Esophagus muscularis mucosa (tissue), 4 donors: Measurements from ENCODE around the gene CSRNP3. TPM values are rescaled to one million over a fixed set of nuclear protein-coding genes. Genes with fewer than 3 reads are reported as not detected.

Experiments
- DNase-seq: peaks from one replicate; pipeline ENCODE4 v3.0.0-alpha.2; 2017; ENCODE audit errors: extremely low spot score
- H3K27ac ChIP-seq, 4 donors: fragments of 200-600 bp; sonication (generic); replicated peaks in 1 of 4; 1 replicate in 3 of 4; 2 replicates in 1 of 4; pipeline ENCODE4 v1.5.1; 2016 to 2019; ENCODE audit warnings: mild to moderate bottlenecking in 1 of 4
- H3K27me3 ChIP-seq, 4 donors: fragments of 200-600 bp; sonication (generic); one replicate each; pipeline versions ENCODE4 v1.5.1 to v1.6.0; 2016 to 2019
- H3K36me3 ChIP-seq, 4 donors: fragments of 200-600 bp; sonication (generic); one replicate each; pipeline ENCODE4 v1.5.1; 2016 to 2019
- H3K4me1 ChIP-seq, 4 donors: fragments of 200-600 bp; sonication (generic); one replicate each; pipeline ENCODE4 v1.5.1; 2016 to 2019
- H3K4me3 ChIP-seq, 4 donors: fragments of 200-600 bp; sonication (generic); 1 replicate in 2 of 4; 2 replicates in 2 of 4; pipeline ENCODE4 v1.5.1; 2016 to 2019; ENCODE audit warnings: mild to moderate bottlenecking in 4 of 4, moderate library complexity in 1 of 4
- H3K9me3 ChIP-seq, 4 donors: fragments of 200-600 bp; sonication (generic); 1 replicate in 3 of 4; 2 replicates in 1 of 4; pipeline ENCODE4 v1.5.1; 2016 to 2019
- CTCF ChIP-seq, 3 experiments: fragments of 200-600 bp in 2 of 3; fragments of 450-650 bp in 1 of 3; sonication (generic) in 2 of 3; IDR thresholded peaks; one replicate each; pipeline ENCODE4 v1.5.1; 2017 to 2019; ENCODE audit warnings: antibody characterized with exemption in 3 of 3, mild to moderate bottlenecking in 2 of 3, moderate library complexity in 1 of 3
- EP300 ChIP-seq: sonication (generic); formaldehyde crosslinking; IDR thresholded peaks from one replicate; pipeline ENCODE4 v1.6.1; 2017; ENCODE audit warnings: antibody characterized with exemption
- POLR2A ChIP-seq: fragments of 450-650 bp; IDR thresholded peaks from one replicate; pipeline ENCODE4 v1.6.1; 2017; ENCODE audit warnings: antibody characterized with exemption, moderate library complexity, mild to moderate bottlenecking, low read depth
- POLR2AphosphoS5 ChIP-seq, 2 donors: sonication (generic); formaldehyde crosslinking; IDR thresholded peaks; one replicate each; pipeline ENCODE4 v1.6.1; 2017; ENCODE audit warnings: antibody characterized with exemption in 2 of 2
- WGBS: methylation state at CpG from one replicate; pipeline ENCODE4 v1.1.5; 2018; 5-methylcytosine and 5-hydroxymethylcytosine counted together
- intact Hi-C: fragments of 100-400 bp; cut with DNase I; formaldehyde crosslinking; loops from one replicate; pipeline ENCODE4 v1.15.1; 2023
- total RNA-seq, 4 donors: library from RNA; depleted of rRNA; stranded (reverse); fragments of >200 nt; gene quantifications; one replicate each; pipeline versions ENCODE4 v1.1.0 to v1.2.1, GENCODE V29; 2016

CSRNP3 gene
- total RNA-seq, 4 donors from 2014 or later: 1.8 to 4.4 (median 2.4) TPM

- TF ChIP-seq POLR2A: no peak
- no peak for TF ChIP-seq POLR2AphosphoS5 (IDR thresholded peaks at IDR 0.05)
- TF ChIP-seq CTCF (IDR thresholded peaks at IDR 0.05): no peak
- no peak for TF ChIP-seq EP300
- H3K36me3 ChIP-seq: no peaks in the 10 kb centered on the region
- H3K4me3 ChIP-seq: no peak overlapping the region
- H3K27ac ChIP-seq: no peak overlapping the region
- no peaks in the 10 kb centered on the region for H3K27me3 ChIP-seq
- H3K4me1 ChIP-seq: peaks cover 0 to 13% (median 10%) of the 10 kb centered on the region in 4 donors
- WGBS: 59% methylated on average over 7 of the region's 7 CpGs
- intact Hi-C loops: no loop called here
- no peaks in the 10 kb centered on the region for H3K9me3 ChIP-seq
- DNase-seq: no peak
These were observed 222.1 kb downstream of the CSRNP3 start for GRCh38 chr2:165691615-165692014.

GRCh38 chr2:165692906-165693305 lies 223.4 kb downstream of the CSRNP3 start:
- Histone ChIP-seq H3K4me1 (peaks cover 0 to 4% (median under 1%) of the 10 kb centered on the region in 4 donors), H3K36me3 (no peaks in the 10 kb centered on the region), H3K9me3 (no peaks in the 10 kb centered on the region), H3K4me3 (no peak overlapping the region), H3K27ac (no peak overlapping the region), H3K27me3 (no peaks in the 10 kb centered on the region)
- DNase-seq: no peak
- WGBS: 91% methylated on average over 3 of the region's 3 CpGs
- intact Hi-C loops: no loop called here
- no peak for TF ChIP-seq CTCF (IDR thresholded peaks at IDR 0.05)
- no peak for TF ChIP-seq POLR2A
- TF ChIP-seq POLR2AphosphoS5 (IDR thresholded peaks at IDR 0.05): no peak
- no peak for TF ChIP-seq EP300

GRCh38 chr2:165693838-165694237 lies 224.3 kb downstream of the CSRNP3 start:
- 100% methylated on average over 1 of the region's 1 CpG for WGBS
- intact Hi-C loops: no loop called here
- no peaks in the 10 kb centered on the region for H3K9me3 ChIP-seq
- H3K36me3 ChIP-seq: no peaks in the 10 kb centered on the region
- no peaks in the 10 kb centered on the region for H3K27me3 ChIP-seq
- no peak for DNase-seq
- no peak overlapping the region for H3K4me3 ChIP-seq
- TF ChIP-seq POLR2AphosphoS5 (IDR thresholded peaks at IDR 0.05) (no peak), CTCF (IDR thresholded peaks at IDR 0.05) (no peak), POLR2A (no peak), EP300 (no peak)
- H3K4me1 ChIP-seq: no peaks in the 10 kb centered on the region
- no peak overlapping the region for H3K27ac ChIP-seq

GRCh38 chr2:165697748-165698443 lies 228.4 kb downstream of the CSRNP3 start:
- H3K9me3 ChIP-seq: no peaks in the 10 kb centered on the region
- WGBS: 90% methylated on average over 4 of the region's 4 CpGs
- no peaks in the 10 kb centered on the region for H3K36me3 ChIP-seq
- intact Hi-C loops: no loop called here
- TF ChIP-seq CTCF (IDR thresholded peaks at IDR 0.05) (no peak), EP300 (no peak), POLR2A (no peak), POLR2AphosphoS5 (IDR thresholded peaks at IDR 0.05) (no peak)
- DNase-seq: no peak
- no peaks in the 10 kb centered on the region for H3K27me3 ChIP-seq
- no peak overlapping the region for H3K4me3 ChIP-seq
- H3K4me1 ChIP-seq: no peaks in the 10 kb centered on the region
- H3K27ac ChIP-seq: no peak overlapping the region

GRCh38 chr2:165698444-165698884 lies 229.0 kb downstream of the CSRNP3 start:
- DNase-seq: no peak
- intact Hi-C loops: no loop called here
- 2% methylated on average over 4 of the region's 4 CpGs for WGBS
- TF ChIP-seq EP300 (no peak), CTCF (IDR thresholded peaks at IDR 0.05) (peak in 2 of 3 experiments; percentile 31 to 45)
- H3K27ac ChIP-seq: no peak overlapping the region
- no peaks in the 10 kb centered on the region for H3K4me1 ChIP-seq
- no peaks in the 10 kb centered on the region for H3K9me3 ChIP-seq
- H3K27me3 ChIP-seq: no peaks in the 10 kb centered on the region
- H3K4me3 ChIP-seq: no peak overlapping the region
- no peaks in the 10 kb centered on the region for H3K36me3 ChIP-seq
